Dendritic cell treated with granulocyte-macrophage colony-stimulating factor and Interleukin-4, amounts not matched to agents 40 ng/mL and 50 ng/mL, for 4 days (primary cell): Measurements from ENCODE around the gene KRTAP26-1.

ENCODE experiments used
- H3K27ac Mint-ChIP-seq: one replicate; pipeline ENCODE4 v1.8.0; 2022; ENCODE audit warnings: mild to moderate bottlenecking, mixed read lengths
- H3K27me3 Mint-ChIP-seq: one replicate; pipeline ENCODE4 v1.8.0; 2022; ENCODE audit warnings: mild to moderate bottlenecking, mixed read lengths
- H3K36me3 Mint-ChIP-seq: one replicate; pipeline ENCODE4 v1.8.0; 2022; ENCODE audit warnings: low read depth, mixed read lengths
- H3K4me1 Mint-ChIP-seq: one replicate; pipeline ENCODE4 v1.8.0; 2022; ENCODE audit warnings: low read depth, mixed read lengths
- H3K4me3 Mint-ChIP-seq: one replicate; pipeline ENCODE4 v1.8.0; 2022; ENCODE audit warnings: mild to moderate bottlenecking, moderate library complexity, mixed read lengths
- H3K9me3 Mint-ChIP-seq: one replicate; pipeline ENCODE4 v1.8.0; 2022; ENCODE audit warnings: mixed read lengths
- intact Hi-C: fragments of 100-400 bp; cut with micrococcal nuclease; formaldehyde crosslinking; loops from one replicate; pipeline ENCODE4 v1.15.0; 2022

KRTAP26-1 gene

DNA sequence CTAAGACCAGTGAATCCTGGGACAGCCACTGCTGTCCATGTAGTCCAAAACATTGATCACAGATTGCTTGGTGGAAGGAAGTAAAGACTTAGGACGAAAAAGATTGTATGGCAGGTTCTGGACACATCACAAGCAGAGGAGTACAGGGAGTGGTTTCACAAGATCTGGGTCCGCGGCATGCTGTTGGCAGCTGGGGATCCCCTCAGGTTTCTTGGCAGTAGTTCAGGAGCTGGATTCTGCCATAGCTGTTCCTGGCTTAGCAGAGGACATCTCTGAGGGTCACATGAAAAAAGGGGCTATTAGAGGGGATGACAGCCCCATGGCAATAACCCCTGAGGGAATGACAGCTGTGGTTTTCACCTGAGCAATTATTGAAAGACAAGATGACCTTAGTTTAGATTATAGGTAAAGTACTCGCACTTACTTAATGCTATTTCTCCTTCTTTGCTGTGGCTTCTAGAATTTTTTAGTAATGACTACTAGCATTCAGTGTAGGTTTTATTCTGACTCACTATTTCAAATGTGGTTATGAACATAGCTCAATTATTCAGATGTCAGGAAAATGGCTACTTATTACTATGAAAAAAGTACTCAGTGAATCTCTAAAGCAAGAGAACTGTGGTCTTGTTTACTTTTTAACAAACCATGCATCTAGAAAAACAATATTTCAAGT lies 9.2 kb upstream of the KRTAP26-1 start:
- Mint-ChIP-seq H3K36me3 (no peaks in the 10 kb centered on the region), H3K9me3 (no peaks in the 10 kb centered on the region), H3K27ac (no peak overlapping the region), H3K4me1 (no peaks in the 10 kb centered on the region), H3K4me3 (no peak overlapping the region), H3K27me3 (no peaks in the 10 kb centered on the region)
- intact Hi-C loops, result no loop called here

- Mint-ChIP-seq H3K36me3 (no peaks in the 10 kb centered on the region), H3K4me3 (no peak overlapping the region), H3K27me3 (no peaks in the 10 kb centered on the region), H3K27ac (no peak overlapping the region), H3K4me1 (no peaks in the 10 kb centered on the region), H3K9me3 (no peaks in the 10 kb centered on the region)
- intact Hi-C loops, result no loop called here
These were observed 6.3 kb upstream of the KRTAP26-1 start for GRCh38 chr21:30326390-30326789.

- intact Hi-C loops, result no loop called here
- Mint-ChIP-seq H3K36me3 (no peaks in the 10 kb centered on the region), H3K27me3 (no peaks in the 10 kb centered on the region), H3K4me1 (no peaks in the 10 kb centered on the region), H3K27ac (no peak overlapping the region), H3K9me3 (peaks cover 8% of the 10 kb centered on the region), H3K4me3 (no peak overlapping the region)
These were observed 4.4 kb downstream of the KRTAP26-1 start for GRCh38 chr21:30315701-30316100.

- no peaks in the 10 kb centered on the region for H3K27me3 Mint-ChIP-seq
- intact Hi-C loops, result no loop called here
These were observed 13.2 kb downstream of the KRTAP26-1 start for GRCh38 chr21:30306884-30307283.

DNA sequence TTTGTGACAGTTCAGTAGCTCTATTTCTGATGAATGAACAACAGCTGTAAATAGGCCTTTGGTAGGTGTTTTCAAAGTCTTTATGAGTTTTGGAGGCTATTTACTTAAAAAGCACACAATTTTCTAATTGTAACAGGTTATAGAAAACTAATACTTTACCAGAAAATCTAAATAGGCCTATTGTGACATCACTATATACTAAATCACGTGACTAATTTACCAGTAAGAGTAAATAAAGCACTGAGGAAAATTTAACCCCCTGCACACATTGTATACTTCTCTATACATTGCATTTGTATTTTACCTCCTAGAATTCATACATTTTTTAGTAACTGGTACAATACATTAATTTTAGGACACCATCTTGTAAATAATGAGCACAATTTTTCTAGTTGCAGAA lies 15.0 kb downstream of the KRTAP26-1 start:
- H3K36me3 Mint-ChIP-seq, result no peaks in the 10 kb centered on the region
- H3K27me3 Mint-ChIP-seq, result no peaks in the 10 kb centered on the region
- no peaks in the 10 kb centered on the region for H3K4me1 Mint-ChIP-seq
- H3K9me3 Mint-ChIP-seq, result no peaks in the 10 kb centered on the region
- intact Hi-C loops, result no loop called here
- no peak overlapping the region for H3K27ac Mint-ChIP-seq
- H3K4me3 Mint-ChIP-seq, result no peak overlapping the region

More at GRCh38 chr21:30306884-30307283, 13.2 kb downstream of the KRTAP26-1 start:
- Mint-ChIP-seq H3K4me3 (no peak overlapping the region), H3K27ac (no peak overlapping the region), H3K36me3 (no peaks in the 10 kb centered on the region), H3K4me1 (no peaks in the 10 kb centered on the region), H3K9me3 (no peaks in the 10 kb centered on the region)

GRCh38 chr21:30289215-30289614 lies 30.9 kb downstream of the KRTAP26-1 start, which contains the start of gene KRTAP25-1:
Gene KRTAP25-1, minus strand, starts transcription at chr21:30289514. Its CDS starts 24 bp downstream, at chr21:30289490.
- intact Hi-C loops, result no loop called here
- no peaks in the 10 kb centered on the region for H3K27me3 Mint-ChIP-seq
- no peak within 1 kb of the TSS for H3K27ac Mint-ChIP-seq
- H3K36me3 Mint-ChIP-seq, result no peaks in the 10 kb centered on the region
- H3K4me3 Mint-ChIP-seq, result no peak within 1 kb of the TSS
- no peaks in the 10 kb centered on the region for H3K9me3 Mint-ChIP-seq
- H3K4me1 Mint-ChIP-seq, result no peaks in the 10 kb centered on the region

GRCh38 chr21:30282850-30283249 lies 37.3 kb downstream of the KRTAP26-1 start, which contains the start of gene KRTAP24-1:
Gene KRTAP24-1, minus strand, starts transcription at chr21:30282950. Its CDS starts 18 bp downstream, at chr21:30282932.
- no peaks in the 10 kb centered on the region for H3K9me3 Mint-ChIP-seq
- H3K27ac Mint-ChIP-seq, result no peak within 1 kb of the TSS
- no peaks in the 10 kb centered on the region for H3K36me3 Mint-ChIP-seq
- no peak within 1 kb of the TSS for H3K4me3 Mint-ChIP-seq
- H3K4me1 Mint-ChIP-seq, result no peaks in the 10 kb centered on the region
- no peaks in the 10 kb centered on the region for H3K27me3 Mint-ChIP-seq
- intact Hi-C loops, result no loop called here

DNA sequence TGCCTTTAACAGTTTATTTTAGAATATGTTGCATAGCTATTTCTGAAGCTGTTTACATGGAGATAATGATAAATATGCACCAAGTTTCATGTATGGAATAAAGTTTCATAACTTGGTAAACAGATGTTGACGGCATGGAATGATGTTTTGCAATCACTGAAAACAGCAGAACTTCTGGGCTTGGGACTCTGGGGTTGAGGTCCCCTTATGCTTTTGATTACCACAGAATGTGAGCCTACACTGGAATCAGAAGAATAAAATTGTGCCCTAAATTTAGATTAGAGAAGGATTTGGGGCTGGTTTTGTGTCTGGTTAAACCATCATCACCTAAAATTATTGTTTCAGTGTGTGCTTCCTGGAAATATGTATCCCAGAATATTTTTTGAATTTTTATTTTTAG lies 48.5 kb downstream of the KRTAP26-1 start:
- Mint-ChIP-seq H3K4me1 (no peaks in the 10 kb centered on the region), H3K4me3 (no peak overlapping the region), H3K36me3 (no peaks in the 10 kb centered on the region), H3K27me3 (no peaks in the 10 kb centered on the region), H3K9me3 (no peaks in the 10 kb centered on the region), H3K27ac (no peak overlapping the region)
- intact Hi-C loops, result no loop called here

GRCh38 chr21:30271156-30271555 lies 49.0 kb downstream of the KRTAP26-1 start:
- Mint-ChIP-seq H3K27me3 (no peaks in the 10 kb centered on the region), H3K36me3 (no peaks in the 10 kb centered on the region), H3K27ac (no peak overlapping the region), H3K4me3 (no peak overlapping the region), H3K4me1 (no peaks in the 10 kb centered on the region), H3K9me3 (peaks cover 2% of the 10 kb centered on the region)
- intact Hi-C loops, result no loop called here

GRCh38 chr21:30269803-30270530 lies 50.1 kb downstream of the KRTAP26-1 start:
- intact Hi-C loops, result no loop called here
- Mint-ChIP-seq H3K9me3 (peaks cover 9% of the 10 kb centered on the region), H3K27ac (no peak overlapping the region), H3K36me3 (no peaks in the 10 kb centered on the region), H3K4me1 (no peaks in the 10 kb centered on the region), H3K4me3 (no peak overlapping the region), H3K27me3 (no peaks in the 10 kb centered on the region)
